Medulla oblongata (tissue), 1 donor: ENCODE data around the gene CFL1.
A peak's percentile ranks its signal among the peaks of the same experiment; 100 is the strongest.
"Not testable (repeated sequence)": the region's sequence is repeated elsewhere in the genome, so short reads cannot be mapped to it uniquely, and the experiment has no call there.

Experiments
- DNase-seq: peaks from one replicate; pipeline ENCODE4 v3.0.0-alpha.2; 2015; ENCODE audit errors: extremely low spot score

CFL1 gene

GRCh38 chr11:65857500-65857852 is 504 bp downstream of the CFL1 start:
- no peak for DNase-seq

DNA sequence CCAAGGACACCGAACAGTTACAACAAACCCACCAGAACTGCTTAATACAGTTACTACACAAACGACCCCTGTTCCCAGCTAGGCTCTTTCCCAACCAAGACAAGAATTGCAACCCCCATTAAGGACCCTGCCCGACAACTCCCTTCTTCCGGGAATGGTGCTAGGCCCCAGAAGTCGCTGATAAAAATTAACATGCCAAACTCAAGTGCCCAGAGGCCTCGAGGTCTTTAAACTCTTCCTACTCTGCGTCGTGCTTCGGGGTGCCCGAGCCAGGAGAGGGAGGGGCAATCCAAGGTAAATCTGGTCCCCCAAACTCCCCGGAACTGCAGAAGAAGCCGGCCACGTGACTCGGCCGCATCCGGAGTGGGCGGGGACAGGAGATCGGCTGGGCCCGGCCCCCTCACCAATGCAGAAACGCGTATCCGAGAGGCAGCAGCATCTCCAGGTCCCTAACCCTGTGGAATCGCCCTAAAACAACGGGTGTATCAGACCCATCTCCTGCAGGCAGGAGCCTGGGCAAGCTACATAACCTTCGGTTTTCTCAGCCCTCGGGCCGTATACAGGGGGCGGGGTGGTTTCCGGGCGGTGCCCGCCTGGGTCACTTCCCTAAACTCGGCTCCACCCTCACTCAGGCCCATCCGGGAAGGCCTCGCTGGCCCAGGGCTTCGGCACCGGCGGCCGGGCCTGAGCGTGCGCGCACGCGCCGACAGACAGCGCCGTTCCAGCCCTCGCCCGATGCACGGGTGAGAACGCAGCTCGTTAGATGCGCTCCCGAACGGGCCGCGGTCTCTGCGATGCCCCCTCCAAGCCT is 1.1 kb downstream of the CFL1 start:
- DNase-seq: peak; percentile 85

DNA sequence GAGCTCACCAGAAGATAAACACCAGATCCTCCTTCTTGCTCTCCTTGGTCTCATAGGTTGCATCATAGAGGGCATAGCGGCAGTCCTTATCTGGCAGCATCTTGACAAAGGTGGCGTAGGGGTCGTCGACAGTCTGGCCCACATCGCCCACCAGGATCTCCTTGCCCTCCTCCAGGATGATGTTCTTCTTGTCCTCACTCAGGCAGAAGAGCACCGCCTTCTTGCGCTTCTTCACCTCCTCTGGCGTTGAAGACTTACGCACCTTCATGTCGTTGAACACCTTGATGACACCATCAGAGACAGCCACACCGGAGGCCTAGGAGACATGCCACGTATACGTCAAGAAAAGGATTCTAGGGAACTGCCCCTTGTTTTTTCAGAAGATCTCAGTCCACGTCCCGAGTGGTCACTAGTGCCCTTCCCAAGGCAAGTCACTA is 2.0 kb downstream of the CFL1 start:
- DNase-seq: no peak

DNA sequence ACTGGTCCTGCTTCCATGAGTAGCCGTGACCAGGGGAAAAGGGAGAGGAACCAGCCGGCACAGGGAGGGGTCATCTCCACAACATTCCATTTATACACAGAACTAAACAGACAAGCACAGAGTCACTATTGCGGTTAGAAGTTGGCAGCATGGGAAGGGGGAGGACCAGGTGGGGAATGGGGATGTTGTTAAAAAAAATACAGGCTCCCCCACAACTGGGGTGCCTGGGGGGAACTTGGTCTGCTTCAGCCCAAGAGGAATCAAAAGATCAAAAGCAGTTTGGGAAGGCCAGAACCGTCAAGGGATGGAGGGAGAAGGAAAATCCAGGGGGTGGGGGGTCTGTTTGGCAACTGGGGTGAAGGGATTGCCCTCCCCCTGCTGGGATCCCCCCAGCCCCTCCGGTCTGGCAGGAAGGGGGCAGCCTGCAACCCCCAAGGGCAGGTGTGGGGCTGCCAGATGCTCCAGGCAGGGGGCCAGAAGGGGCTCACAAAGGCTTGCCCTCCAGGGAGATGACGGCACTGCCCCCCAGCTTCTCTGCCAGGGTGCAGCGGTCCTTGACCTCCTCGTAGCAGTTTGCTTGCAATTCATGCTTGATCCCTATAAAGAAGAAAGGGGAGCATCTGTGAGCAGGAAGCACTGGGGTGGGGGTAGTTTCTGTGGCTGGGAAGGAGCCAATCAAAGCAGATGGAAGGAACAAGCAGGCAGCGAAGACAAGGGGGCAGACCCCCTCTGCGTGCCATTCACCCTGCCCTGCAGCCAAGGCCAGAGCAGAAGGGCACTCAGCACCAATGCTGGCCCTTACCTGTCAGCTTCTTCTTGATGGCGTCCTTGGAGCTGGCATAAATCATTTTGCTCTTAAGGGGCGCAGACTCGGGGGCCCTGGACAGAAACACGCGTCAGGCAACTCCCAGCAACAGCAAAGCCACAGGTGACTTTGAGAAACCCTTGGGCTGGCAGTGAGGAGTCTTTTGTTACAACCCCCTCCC is 2.8 kb downstream of the CFL1 start:
- DNase-seq: no peak

GRCh38 chr11:65854161-65854592 is 3.8 kb downstream of the CFL1 start:
- DNase-seq: no peak

DNA sequence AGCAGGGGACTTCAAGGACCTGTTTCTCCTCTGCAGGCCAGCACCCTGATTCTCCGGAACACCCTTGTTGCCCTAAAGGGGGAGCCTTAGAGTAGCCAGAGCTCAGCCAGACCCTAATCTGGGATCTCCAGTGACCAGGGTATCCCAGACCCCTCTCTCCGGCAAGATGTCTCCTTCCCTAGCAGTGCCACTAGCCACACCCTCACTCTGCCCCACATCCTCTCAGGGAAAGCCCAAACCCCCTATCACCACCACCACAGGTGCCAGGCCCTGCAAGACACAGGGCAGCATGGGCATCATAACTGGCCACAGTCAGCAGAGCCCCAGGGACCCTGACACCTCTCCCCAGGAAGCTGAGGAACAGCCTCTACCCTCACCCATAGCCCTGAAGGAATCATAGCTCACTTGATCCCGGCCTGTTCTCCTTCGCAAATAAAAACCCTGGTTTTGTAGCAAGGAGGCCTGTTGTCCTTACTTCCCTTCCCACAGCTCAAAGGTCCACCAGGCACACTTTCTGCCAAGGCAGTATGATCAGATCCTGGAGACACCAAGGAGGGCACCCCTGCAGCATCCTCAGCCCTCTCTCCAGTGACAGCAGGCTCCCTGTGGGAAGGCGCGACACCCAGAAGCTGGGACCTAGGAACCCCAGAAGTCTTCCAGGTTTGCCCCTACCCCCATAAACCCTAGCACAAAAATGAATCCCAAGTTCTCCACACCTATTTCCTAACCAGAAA is 4.6 kb downstream of the CFL1 start:
- no peak for DNase-seq

- no peak for DNase-seq
These were observed 5.3 kb downstream of the CFL1 start for GRCh38 chr11:65852508-65853245.

DNA sequence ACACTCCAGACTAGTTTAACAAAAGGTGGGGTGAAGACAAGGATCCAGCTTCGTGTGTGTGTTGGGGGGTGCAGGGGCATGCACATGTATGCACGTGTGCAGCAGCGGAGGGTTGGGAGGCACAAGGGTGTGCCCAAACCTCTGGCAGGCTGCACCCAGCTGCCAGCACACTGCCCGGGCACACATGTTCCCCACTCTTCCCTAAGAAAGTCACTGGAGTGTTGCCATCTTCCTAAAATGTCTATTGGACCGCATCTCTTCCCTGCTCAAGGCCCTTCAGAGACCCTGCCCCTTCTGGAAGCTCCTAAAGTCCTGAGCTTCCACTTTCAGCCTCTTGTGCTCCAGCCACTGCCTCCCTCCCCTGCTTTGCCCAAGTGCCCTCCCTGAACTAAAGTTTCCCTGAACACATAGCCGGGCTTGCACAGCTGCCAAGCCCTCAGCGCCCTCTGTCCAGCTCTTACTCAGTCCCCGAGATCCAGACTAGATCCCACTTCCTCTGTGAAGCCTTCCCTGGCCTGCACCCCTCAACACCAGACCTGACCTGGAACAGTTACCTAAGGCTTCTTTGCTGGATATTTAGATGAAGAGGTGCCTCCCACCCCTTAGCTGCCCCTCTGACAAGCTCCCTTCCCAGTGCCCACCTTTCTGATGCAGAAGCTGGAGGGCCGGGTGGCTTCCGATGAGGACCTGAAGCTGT is 6.0 kb downstream of the CFL1 start:
- no peak for DNase-seq

DNA sequence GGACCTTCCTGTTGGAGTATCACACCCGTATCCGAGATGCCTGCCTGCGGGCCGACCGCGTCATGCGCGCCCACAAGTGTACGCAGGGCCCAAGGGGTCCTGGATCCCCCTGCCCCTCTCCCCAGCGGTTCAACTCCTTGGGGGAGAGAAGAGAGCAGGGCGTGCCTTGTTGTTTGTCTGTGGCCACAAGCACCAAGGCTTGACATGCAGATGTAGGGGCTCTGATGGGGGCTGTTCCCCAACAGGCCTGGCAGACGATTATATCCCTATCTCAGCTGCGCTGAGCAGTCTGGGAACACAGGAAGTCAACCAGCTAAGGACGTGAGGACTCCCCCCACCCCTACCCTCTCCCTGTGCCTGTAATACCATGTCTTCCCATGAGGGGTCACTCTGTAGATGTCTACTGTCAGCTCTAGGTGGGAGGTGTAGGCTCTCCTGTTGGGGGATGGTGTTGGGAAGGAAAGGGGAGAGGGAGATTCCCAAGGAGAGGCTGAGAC is 6.8 kb downstream of the CFL1 start:
- DNase-seq: no peak

- no peak for DNase-seq
These were observed 7.5 kb downstream of the CFL1 start for GRCh38 chr11:65850217-65851082.

DNA sequence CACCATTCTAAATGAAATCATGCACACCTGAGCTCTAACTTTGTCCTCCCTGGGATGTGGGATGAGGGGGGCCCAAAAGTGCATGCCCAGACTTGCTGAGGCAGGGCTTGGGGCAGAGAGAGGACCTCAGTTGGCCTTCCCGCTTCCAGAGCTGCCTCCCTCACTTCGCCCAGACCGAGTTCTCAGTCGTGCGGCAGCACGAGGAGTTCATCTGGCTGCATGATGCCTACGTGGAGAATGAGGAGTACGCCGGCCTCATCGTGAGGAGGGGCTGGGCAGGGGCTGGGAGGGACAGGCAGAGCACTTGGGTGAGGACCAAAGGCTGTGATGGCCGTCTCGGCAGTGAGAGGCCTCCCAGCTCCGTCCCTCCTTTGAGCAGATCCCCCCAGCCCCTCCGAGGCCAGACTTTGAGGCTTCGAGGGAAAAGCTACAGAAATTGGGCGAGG is 8.2 kb downstream of the CFL1 start:
- no peak for DNase-seq

DNA sequence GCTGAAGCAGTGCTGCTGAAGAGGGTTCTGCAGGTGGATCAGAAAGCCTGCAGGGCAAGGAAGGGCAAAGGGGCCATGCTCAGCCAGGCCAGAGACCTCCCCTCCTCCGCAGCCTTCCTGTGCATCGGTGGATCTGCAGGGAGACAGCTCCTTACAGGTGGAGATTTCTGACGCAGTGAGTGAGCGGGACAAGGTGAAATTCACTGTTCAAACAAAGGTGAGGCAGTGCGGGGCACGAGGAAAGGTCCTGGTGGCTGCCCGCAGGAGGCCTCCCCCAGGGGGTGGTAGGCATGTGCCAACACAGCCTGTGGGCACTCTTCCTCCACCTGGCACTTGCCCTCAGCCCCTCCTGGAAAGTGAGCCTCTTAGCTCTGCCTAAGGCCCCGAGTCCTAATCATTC is 8.6 kb downstream of the CFL1 start:
- DNase-seq: no peak

- not testable (repeated sequence) for DNase-seq
These were observed 9.3 kb downstream of the CFL1 start for GRCh38 chr11:65848693-65849092.

GRCh38 chr11:65847746-65848145 is 10.2 kb downstream of the CFL1 start:
- no peak for DNase-seq

DNA sequence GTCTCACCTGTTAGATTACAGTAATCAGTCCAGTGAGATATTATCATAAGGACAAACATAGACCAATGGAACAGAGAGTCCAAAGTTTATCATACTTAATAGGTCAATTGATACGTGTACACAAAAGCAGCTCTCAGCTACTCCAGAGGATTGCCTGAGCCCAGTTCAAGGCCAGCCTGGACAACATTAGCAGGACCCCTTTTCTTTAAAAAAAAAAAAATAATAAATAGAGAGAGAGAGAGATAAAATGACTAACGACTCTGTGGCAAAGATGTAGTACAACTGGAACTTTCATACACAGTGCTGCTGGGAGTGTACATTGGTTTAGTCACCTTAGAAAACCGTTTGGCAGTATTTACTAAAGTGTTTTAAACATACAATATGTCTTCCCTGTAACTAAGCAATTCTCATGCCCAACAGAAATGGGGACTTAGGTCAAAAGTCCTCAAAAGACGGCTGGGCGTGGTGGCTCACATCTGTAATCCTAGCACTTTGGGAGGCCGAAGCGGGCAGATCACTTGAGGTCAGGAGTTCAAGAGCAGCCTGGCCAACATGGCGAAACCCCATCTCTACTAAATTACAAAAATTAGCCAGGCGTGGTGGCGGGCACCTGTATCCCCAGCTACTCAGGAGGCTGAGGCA is 13.6 kb downstream of the CFL1 start:
- no peak for DNase-seq

- DNase-seq: no peak
These were observed 14.2 kb downstream of the CFL1 start for GRCh38 chr11:65843811-65844210.

DNA sequence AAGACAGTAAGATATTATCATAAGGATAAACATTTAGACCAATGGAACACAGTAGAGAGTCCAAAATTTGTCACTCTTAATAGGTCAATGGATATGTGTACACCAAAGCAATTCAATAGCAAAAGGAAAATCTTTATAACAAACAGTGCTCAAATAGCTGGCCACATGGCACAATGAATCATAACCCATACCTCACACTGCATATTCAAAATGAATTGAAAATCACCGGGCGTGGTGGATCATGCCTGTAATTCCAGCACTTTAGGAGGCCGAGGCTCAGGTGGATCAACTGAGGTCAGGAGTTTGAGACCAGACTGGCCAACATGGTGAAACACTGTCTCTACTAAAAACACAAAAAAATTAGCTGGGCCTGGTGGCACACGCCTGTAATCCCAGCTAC is 15.8 kb downstream of the CFL1 start:
- DNase-seq: no peak

GRCh38 chr11:65834202-65834601 is 23.8 kb downstream of the CFL1 start:
- DNase-seq: no peak
